M059J (cell line): ENCODE results near the gene CCDC148. TPM values are rescaled to one million over a fixed set of nuclear protein-coding genes. Genes with fewer than 3 reads are reported as not detected.

Source experiments
- DNase-seq: peaks from one replicate; pipeline ENCODE4 v3.0.0-alpha.2; 2012; ENCODE audit warnings: low read depth
- total RNA-seq: library from RNA; depleted of rRNA; stranded (reverse); fragments of >200 nt; shearing (Covaris generic); gene quantifications from 2 replicates; pipeline ENCODE4 v1.2.3, GENCODE V29; 2014

The CCDC148 gene
- total RNA-seq, 1 experiment from 2014 or later = 0.79 TPM

GRCh38 chr2:158174956-158175355, 281.6 kb downstream of the CCDC148 start:
- no peak for DNase-seq

DNA sequence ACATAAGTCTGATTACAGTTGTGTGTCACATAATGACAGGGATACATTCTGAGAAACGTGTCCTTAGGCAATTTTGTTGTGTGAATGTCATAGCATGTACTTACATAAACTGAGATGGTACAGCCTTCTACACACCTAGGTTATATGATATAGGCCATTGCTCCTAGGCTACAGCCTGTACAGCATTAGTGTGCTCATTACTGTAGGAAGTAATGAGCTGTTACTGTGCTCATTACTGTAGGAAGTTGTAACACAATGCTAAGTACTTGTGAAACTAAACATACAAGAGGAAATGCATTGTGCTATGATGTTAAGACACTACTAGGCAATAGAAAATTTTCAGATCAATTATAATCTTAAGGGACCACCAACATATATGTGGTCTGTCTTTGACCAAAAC, 282.1 kb downstream of the CCDC148 start:
- no peak for DNase-seq

DNA sequence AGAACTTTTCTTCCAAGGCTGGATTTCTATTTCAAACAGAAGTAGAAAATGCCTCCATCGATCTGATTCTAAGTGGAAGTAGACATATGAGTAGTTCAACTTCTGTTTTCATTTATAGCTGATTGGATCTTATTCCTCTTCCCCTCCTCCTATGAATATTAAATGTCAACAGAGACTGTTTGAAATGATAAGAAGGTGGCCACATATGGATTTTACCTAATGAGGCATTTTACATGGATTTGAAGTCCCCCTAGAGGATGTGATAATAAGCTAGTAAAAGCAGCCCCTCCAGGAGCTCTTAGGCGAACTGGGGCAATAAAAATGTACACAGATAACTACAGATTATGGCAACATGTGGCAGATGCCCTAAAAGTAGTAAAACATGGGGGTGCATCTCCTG, 283.8 kb downstream of the CCDC148 start:
- no peak for DNase-seq

DNA sequence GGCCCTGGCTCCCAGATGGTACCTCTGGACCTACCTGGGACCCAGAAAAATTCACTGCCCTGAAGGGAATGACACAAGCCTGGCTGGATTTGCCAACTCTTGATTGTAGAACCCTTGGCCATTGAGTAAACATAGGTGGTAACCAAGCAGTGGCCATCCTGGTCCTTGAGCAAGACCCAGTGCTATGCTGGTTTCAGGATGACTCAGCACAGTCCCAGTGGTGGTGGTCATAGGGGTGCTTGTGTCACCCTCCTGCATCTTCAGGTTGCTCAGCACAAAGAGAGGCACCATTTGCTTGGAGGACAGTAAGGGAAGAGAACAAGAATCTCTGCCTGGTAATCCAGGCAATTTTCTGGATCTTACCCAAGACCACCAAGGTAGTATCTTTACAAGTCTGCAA, 302.0 kb downstream of the CCDC148 start:
- no peak for DNase-seq

DNA sequence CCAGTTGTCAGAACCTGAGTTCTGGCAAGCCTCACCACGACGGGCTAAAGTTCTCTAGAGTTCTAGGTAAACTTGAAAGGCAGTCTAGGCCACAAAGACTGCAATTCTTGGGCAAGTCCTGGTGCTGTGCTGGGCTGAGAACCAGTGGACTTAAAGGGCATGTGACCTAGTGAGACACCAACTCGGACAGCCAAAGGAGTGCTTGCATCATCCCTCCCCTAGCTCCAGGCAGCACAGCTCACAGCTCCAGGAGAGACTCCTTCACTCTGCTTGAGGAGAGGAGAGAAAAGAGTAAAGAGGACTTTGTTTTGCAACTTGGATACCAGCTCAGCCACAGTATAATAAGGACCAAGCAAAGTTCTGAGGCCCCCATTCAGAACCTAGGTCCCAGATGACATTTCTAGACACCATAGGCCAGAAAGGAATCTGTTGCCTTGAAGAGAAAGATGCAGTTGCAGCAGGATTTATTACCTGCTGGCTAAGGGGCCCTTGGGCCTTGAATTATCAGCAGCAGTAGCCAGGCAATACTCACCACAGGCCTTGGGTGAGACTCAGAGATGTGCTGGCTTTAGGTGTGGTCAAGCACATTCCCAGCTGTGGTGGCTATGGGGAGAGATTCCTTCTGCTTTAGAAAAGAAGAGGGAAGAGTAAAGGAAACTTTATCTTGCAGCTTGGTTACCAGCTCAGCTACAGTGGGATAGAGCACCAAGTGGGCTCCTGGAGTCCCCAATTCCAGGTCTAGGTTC, 303.1 kb downstream of the CCDC148 start:
- DNase-seq = no peak

DNA sequence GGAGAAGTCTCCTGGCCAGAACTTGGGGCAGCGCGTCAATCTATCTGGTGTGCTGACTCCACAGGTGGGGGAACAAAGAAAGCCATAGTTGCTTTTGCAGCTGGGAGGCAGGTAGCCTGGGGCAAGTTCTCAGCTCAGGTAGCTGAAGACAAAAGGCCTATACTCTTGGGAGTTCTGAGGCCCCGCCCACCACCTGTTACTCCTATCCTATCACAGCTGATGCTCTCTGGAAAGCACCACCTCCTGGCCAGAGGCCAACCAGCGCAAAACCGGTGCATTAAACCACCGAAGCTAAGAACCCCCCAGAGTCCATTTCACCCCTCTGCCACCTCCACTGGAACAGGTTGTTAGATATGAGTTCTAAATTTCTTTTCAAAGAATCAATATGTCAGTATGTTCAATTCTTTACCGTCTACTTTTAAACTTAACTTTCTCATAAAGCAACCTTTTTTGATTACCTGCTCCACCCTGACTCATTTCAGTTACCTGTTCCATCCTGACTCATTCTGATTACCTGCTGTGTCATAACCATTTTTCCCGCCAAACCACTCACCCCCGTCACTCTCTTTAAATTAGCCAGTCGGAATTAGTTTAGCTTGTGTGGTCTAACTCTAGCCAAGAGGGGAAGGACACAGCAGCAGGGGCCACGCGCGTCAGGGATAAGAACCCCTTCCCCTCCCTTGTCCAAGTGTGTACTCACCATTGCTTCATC, 311.5 kb downstream of the CCDC148 start:
- DNase-seq = no peak

- DNase-seq = no peak
These were observed 312.7 kb downstream of the CCDC148 start for GRCh38 chr2:158143703-158144360.

DNA sequence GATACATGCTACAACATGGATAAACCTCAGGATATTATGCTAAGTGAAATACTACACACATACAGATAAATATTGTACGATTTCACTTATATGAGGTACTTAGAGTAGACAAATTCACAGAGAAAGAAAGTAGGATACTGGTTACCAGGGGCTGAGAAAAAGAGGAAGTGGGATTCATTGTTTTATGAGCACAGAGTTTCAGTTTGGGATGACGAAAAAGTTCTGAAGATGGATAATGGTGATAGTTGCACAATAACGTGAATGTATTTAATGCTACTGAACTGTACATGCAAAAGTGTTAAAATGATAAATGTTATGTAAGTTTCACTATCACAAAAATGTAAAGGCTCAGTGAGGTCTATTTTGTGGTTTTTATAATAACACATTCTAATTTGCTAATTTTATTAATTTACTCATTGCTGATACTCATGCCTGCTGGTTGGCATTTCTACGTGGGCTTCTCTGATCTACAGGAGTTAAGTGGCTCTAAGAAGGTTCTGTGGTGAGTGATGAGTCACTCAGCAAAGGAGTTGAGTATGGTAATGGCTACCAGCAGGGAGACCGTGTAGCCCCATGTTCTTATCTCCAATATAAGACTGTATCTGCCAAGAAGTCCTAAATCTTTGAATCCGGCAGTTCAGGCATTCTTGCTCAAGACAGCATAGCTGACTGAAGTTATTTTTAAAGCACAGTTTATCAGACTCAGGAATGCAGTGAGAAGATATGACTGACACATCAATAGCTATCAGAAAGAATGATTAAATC, 313.8 kb downstream of the CCDC148 start:
- DNase-seq = peak; percentile 4

- no peak for DNase-seq
These were observed 314.4 kb downstream of the CCDC148 start for GRCh38 chr2:158142165-158142564.

GRCh38 chr2:158140201-158140600, 316.4 kb downstream of the CCDC148 start:
- no peak for DNase-seq

DNA sequence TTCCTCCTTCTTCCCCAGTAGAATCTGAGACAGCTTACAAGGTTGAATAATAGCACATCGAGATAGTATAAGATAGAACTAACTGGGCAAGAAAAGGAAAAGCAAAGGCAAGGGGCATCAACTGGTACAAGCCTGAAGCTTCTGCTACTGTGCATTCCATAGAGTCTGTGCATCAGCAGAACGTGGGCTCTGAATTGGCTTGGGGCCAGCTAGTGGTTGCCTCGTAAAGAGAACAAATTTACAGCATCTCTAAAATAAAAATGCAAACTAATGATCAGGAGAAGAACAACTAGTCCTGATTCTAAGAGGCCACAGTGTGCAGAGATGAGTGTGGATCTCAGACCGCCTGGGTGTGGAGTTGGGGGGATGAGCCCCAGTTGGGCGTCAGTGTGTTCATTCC, 318.3 kb downstream of the CCDC148 start:
- DNase-seq = no peak

GRCh38 chr2:158135096-158135495, 321.5 kb downstream of the CCDC148 start:
- no peak for DNase-seq

DNA sequence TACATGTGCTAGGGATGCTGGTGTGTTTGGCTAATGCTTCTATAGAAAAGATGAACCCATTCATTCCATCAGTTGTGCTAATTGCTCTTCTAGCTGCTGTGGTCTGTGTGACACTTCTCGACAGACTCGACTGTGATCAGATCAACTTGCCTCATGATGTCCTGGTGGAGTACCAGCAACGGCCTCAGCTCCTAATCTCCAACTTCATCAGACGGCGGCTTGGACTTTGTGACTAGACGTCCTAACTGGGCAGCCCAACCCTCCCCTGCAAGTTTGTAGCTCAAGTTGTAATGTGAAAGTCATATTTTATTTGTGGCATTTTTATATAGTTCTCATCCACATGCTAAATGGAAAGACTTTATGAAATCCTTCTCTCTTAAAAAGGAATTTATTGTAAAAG, 321.9 kb downstream of the CCDC148 start:
- DNase-seq = no peak

DNA sequence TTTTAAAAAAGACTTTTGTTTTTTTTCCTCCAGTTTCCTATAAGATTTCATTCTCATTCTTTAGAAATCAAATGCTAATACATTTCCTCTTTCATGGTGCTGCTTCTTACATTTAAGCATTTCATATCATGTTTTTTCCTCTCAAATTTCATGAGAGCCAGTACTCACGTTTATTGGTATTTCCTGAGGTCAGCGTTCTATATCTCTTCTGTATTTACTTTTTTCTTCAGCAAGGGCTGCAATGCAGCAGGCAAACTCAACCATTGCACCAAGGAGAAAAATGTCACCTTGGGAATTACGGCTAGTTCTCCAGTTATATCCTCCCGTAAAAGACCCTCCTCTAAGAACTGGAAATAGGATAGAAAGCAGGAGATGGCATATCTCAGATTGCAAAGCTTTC, 322.5 kb downstream of the CCDC148 start:
- DNase-seq = no peak

- no peak for DNase-seq
These were observed 324.5 kb downstream of the CCDC148 start for GRCh38 chr2:158131919-158132566.

GRCh38 chr2:158131483-158131912, 325.1 kb downstream of the CCDC148 start:
- DNase-seq = no peak

DNA sequence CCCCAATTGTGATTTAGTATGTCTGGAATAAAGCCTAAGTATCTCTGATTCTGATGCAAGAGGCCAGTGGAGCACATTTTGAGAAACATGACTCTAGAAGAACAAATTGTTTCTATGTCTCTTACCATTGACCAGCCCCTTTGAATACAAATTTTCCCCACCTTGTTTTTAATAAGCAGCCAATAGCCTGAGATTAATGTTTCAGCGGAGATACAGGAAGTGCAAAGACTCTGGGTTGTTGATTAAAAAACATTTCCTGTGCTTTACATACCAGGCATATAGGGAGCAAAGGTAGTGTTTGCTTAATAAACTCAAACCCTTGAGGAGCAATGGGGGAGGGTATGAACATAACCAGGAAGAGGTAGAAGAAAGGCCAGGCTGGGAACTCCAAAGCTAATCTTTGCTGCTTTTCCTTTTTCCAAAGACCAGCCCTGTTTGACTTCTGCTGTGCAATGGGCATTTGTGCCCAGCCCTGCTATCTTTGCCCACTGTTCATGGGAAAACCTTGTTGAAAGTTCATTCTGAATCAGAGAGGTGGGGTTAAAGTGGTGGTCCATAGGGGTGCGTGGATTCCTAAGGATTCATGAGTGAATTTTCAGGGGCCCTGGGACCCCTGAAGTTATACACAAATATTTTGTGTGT, 325.6 kb downstream of the CCDC148 start:
- no peak for DNase-seq

GRCh38 chr2:158129037-158129436, 327.5 kb downstream of the CCDC148 start:
- DNase-seq = no peak

DNA sequence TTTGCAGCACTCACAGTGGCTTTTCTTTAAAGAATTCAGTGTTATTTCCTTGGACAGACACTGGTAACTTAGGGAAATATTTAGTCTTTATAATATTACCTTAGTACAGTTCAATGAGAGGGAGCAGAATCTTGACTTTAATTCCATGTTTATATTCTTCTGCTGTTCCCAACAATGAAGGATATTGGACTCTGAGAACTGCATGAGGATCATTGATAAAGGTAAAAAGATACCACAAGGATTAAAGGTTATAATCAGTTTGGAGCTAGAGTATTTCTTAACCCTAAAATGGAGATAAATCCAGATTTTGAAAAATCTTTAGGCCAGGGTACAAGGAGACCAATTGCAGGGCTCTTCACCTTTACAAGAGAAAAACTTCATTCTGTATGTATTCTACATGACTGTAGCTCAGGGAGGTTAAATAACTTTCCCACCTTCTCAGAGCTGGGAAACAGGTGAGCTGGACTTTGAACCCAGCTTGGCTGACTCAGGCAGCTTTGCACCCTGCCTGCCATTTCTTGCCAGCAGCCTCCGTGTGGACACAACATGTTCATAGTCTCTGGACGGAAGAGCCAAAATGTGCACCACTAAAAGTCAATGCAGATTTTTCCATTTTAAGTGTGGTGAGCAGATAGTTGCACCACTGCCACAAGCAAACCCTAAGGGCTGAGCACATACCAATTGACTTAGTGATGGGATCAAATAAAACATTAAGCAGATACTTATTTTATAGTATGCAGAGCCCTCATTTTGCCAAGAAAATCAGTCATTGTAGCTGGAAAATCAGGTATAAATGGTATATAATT, 328.2 kb downstream of the CCDC148 start:
- no peak for DNase-seq

GRCh38 chr2:158127380-158127804, 329.2 kb downstream of the CCDC148 start:
- no peak for DNase-seq
